Astrocyte of the cerebellum (primary cell): ENCODE results near the gene MKLN1.
"Not testable (repeated sequence)": the region's sequence is repeated elsewhere in the genome, so short reads cannot be mapped to it uniquely, and the experiment has no call there.

Experiments
- DNase-seq: peaks from one replicate; pipeline ENCODE4 v3.0.0-alpha.2; 2011; ENCODE audit warnings: low read depth
- H3K4me3 ChIP-seq: 2 replicates; pipeline ENCODE4 v1.5.1; 2011; ENCODE audit warnings: mild to moderate bottlenecking, low read depth, low read length, moderate library complexity
- CTCF ChIP-seq: IDR thresholded peaks from 2 replicates; pipeline ENCODE4 v1.5.1; 2012; ENCODE audit warnings: low read length, low read depth, moderate library complexity, mild to moderate bottlenecking; ENCODE audit errors: missing control alignments
- in situ Hi-C: cut with HindIII; loops from 2 replicates; pipeline ENCODE4 v1.10.0; 2017; ENCODE audit warnings: low sequenced_read_pairs

The MKLN1 gene

GRCh38 chr7:131300572-131301466 lies 26.9 kb upstream of the MKLN1 start:
- peak; percentile 60 for DNase-seq

GRCh38 chr7:131302446-131302845 lies 25.2 kb upstream of the MKLN1 start:
- no peak for TF ChIP-seq CTCF
- in situ Hi-C loops = no loop called here
- no peak for DNase-seq
- H3K4me3 ChIP-seq = no peak overlapping the region

More at GRCh38 chr7:131300572-131301466, 26.9 kb upstream of the MKLN1 start:
- no peak overlapping the region for H3K4me3 ChIP-seq
- in situ Hi-C loops = no loop called here
- TF ChIP-seq CTCF = no peak

- no peak overlapping the region for H3K4me3 ChIP-seq
- peak; percentile 57 for TF ChIP-seq CTCF
- in situ Hi-C loops = no loop called here
- DNase-seq = no peak
Observed at GRCh38 chr7:131302876-131303707, 24.6 kb upstream of the MKLN1 start.

- DNase-seq = no peak
- no peak overlapping the region for H3K4me3 ChIP-seq
- no peak for TF ChIP-seq CTCF
- in situ Hi-C loops = no loop called here
Observed at GRCh38 chr7:131305152-131305551, 22.5 kb upstream of the MKLN1 start.

- in situ Hi-C loops, H3K4me3 ChIP-seq, DNase-seq: not testable (repeated sequence)
Observed at GRCh38 chr7:131306041-131306440, 21.6 kb upstream of the MKLN1 start.

GRCh38 chr7:131306777-131307176 lies 20.9 kb upstream of the MKLN1 start:
- in situ Hi-C loops = no loop called here
- TF ChIP-seq CTCF = no peak
- DNase-seq = no peak
- no peak overlapping the region for H3K4me3 ChIP-seq
